HG03342 (cell line): ENCODE data around the gene SLC12A7.
"Not testable (repeated sequence)": the region's sequence is repeated elsewhere in the genome, so short reads cannot be mapped to it uniquely, and the experiment has no call there.

Experiments used
- ATAC-seq: cut with Tn5 transposase; IDR thresholded peaks from one replicate; pipeline ENCODE4 v1.9.1; 2021; ENCODE audit warnings: mild to moderate bottlenecking, moderate library complexity; ENCODE audit not compliant: unreplicated experiment

Gene SLC12A7

DNA sequence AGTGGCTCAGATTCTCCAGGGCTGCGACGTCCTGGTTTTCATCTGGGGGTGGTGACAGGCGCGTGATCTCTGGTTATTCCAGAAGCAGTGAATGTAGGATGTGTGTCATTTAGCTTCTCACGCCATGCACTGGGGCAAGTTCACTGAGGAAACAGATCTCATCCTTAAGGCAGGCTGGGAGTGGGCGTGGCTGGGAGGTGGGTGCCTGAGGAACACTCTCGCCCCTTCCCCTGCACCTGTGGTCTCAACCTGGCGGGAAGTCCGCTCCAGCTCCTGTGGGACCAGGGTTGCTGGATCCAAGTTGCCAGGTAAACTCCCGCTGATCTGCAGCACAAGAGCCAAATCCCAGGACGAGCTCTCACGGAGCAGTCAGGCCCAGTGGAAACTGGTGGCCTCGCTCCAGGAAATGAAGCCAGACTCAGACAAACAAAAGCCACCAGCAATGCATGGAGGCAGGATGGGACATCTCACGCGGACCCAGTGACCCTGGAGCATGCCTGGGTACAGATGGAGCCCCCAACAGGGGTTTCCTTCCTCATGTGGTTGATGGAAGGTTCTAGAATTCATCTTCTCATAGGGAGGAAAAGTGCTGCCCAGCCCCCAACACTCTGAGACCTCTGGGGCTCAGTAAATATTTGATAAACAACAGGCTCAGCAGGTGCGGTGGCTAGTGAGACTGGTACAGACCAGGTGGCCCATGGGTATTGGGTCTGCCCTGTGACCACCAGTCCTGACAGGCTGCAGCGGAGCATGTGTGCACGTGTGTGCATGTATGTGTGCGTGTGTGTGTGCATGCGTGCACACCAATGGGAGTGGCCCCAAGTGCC is 16.3 kb upstream of the SLC12A7 start:
- ATAC-seq, result no peak

DNA sequence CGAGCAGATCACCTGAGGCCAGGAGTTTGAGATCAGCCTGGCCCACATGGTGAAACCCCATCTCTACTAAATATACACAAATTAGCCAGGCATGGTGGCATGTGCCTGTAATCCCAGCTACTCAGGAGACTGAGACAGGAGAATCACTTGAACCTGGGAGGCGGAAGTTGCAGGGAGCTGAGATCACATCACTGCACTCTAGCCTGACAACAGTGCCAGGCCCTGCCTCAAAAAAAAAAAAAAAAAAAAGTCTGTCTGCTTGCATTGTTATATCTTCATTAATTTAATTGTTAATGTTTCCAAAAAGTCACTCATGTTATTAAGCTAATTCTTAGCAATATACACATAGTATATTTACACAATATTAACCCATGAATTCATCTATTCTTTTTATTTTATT is 13.8 kb upstream of the SLC12A7 start:
- ATAC-seq, result not testable (repeated sequence)

DNA sequence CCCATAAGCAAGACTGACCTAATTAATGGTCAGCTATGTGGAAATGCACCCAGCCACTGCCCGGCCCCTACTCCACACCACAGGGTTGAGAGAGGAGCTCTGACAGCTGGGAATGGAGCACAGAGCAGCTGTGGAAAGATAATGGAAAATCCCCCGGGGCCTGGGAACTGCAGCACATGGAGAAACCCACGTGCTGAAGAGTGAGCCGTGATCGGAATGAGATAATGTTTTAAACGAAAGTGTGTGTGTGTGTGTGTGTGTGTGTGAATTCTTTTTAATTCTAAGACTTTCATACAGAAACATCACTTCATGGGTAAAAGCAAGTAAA is 13.1 kb upstream of the SLC12A7 start:
- ATAC-seq, result no peak

DNA sequence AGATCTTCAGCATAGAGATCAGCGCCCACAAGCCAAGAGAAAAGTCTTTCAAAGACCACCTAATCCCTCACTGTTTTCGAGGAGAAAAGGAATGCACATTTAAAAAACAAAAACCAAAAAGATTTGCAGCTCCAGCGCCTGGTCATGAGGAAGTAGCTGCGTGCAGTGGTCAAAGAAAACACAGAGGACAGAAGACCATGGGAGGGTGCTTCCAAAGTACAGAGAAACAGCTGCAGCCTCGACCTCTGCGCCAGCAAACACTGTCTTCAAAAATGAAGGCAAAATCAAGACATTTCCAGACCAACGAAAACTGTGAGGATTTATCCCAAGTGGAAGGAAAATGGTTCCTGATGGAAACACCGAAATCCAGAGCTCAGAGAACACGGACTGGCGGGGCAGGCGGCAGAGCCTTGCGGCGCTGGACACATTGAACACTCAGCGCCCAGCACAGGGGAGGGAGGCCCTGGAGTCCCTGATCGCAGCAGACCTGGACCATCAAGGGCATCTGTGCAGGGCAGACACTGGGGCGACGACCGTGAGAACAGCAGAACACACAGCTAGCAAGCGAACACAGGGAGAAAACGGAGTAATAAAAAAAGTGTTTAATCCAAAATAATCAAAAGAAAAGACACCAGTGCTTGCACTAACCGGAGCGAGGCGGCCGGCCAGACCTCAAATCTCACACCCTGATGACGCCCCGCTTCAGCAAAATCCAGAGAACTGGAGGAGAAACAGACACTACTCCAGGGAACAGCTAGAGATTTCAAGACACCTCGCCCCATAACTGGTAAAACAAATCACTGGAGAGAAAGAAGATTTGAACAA is 12.6 kb upstream of the SLC12A7 start:
- no peak for ATAC-seq

GRCh38 chr5:1123418-1124147 is 11.7 kb upstream of the SLC12A7 start:
- ATAC-seq, result no peak

DNA sequence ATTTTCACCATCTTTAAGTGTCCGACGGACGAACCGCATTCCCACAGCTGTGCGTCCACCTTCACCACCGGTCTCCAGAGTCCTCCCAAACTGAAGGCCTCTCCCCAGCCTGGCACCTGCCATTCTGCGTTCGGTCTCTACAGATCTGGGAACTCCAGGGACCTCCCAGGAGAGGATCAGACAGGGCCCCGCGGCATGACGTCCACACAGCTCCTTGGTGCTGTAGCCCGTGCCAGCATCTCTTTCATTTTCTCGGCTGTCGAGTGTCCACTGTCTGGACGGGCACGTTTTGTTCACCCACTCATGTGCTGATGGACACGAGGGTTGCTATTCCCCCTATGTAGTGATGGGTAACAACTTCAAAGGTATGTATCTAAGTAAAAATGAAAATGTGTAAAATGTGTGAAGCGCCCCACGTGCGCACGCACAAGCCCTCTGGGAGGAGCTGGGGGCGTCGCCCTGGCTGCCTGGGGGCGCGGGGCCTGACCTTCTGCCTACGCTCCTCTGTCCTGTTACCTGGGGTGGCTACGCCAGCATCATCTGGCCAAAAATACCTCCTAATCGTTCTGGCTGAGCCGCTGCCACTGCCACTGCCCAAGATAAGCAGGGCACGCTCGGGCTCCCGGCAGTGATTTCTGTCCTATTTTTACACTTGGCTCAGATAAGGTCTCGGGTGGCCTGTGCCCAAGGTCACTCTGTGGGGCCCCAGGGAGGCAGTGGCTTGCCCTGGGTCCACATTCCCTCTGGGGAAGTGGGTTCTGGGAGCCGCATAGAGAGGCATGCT is 10.8 kb upstream of the SLC12A7 start:
- ATAC-seq, result no peak

GRCh38 chr5:1121891-1122290 is 10.0 kb upstream of the SLC12A7 start:
- ATAC-seq, result no peak

- no peak for ATAC-seq
These were observed 9.2 kb upstream of the SLC12A7 start for GRCh38 chr5:1121044-1121443.

DNA sequence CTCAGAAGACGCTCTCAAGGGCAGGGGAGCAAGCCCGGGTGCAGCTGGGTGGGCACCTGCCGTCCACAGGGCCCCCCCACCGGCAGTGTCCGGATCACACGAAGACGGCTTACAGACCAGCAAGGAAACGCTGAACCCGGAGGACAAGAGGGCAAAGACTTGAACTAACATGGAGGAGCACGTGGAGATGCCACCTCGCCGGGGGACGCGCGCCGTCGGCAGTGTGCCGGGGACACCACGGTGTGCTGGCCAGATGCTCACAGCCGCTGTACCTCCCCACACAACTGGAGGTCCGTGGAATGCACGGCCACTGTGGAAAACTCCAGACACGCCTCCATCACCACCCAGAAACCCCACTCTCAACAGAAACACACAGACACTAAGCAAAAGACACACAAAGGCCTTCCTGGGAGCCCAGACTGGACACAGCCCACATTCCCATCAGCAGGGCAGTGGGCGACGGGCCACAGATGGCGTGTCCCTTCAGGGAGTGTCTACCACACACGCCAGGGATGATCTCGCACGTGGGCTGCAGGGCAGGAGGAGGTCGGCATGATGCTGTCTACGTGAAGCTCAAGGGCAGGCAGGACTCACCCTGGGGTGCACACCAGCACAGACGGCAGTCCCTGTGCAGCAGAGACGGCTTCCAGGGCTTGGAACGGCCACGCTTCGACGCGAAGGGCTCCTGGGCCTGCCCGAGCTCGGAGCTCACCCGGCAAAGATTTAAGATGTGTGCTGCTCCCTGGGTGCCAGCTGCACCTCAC is 8.6 kb upstream of the SLC12A7 start:
- no peak for ATAC-seq

- ATAC-seq, result no peak
These were observed 7.5 kb upstream of the SLC12A7 start for GRCh38 chr5:1119312-1119831.

DNA sequence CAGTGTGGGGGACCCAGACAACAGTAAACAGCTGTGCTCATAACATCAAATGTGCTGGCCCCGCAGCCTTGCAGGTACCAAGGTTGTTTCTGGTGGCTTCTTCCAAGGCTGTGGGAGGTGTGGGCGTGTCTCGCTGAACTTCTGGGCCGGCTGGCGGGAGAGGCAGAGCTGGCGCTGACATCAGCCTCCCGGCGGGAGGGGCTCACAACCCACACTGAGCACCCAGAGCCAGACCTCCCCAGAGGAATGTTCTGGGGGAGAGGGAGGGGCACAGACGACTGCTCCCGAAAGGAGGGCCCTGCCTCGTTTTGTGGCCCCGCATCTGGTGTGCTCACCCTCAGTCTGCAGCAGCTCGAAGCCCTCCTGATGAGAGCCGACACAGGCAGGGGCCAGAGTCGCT is 6.9 kb upstream of the SLC12A7 start:
- no peak for ATAC-seq

DNA sequence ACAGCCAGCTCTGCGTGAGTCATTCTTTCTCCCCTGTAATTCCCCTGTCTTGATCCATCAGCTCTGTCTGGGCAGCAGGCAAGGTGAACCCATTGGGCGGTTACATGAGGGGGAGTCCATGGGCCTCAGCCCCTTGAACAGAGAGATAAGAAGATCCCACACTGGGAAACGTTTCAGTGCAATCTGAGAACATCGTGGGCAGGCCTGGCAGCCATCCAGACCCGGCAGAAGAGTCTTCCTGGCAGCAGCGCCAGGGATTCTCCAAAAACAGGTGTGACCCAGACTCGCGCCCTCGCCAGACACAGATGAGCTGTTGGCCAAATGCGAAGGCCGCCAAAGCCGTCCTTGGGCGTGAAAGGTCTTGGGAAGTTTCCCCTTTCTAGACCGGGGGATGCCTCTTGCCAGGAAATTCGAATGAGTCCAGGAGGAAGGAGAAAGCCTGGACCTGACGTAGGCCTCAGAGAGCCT is 6.4 kb upstream of the SLC12A7 start:
- no peak for ATAC-seq

DNA sequence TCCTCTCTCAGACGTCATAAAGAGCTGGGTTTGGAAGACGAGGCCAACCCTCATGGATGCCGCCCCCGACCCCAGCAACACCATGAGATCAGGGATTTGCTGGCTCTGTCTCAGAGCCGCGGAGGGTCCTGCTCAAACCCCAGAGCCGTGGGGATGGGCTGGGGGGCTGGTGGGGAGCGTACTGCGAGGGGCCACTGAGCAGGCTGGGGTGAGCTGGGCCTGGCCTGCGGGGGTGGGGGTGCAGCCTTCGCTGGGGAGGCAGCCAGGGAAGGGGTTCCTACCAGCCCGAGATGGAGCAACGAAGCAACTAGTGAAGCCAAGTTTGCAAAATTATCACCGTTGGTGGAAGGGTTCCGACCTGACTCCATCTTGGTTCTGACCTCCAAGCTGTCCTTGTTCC is 5.1 kb upstream of the SLC12A7 start:
- ATAC-seq, result no peak

DNA sequence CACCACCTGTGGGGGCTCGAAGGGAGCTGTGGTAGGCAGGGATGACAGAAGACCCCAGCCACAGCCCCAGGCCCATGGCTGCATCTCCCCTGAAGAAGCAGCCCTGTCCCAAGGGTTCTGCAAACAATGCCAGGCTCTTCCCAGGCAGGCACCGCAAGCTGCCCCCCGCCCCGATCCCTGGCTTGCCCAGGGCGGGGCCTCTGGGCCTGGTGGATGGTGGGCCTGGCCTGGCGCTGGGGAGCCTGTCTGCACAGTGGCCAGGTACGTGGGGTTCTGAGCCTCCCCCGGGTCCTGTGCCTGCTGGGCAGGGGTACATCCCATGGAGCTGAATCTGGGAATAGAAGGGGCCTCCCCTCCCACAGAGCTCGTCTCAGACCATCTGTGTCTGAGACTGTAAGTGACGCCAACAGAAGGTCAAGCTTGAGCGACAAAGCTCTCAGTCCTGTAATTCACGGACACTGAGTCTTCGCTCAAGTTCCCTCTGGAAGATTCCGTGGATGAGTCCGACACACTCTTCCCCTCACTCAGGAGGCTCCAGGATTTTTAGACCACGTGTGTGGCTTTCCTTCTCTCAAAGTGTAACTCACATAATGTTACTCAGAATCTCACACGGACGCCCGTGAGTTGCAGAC is 4.4 kb upstream of the SLC12A7 start:
- no peak for ATAC-seq

DNA sequence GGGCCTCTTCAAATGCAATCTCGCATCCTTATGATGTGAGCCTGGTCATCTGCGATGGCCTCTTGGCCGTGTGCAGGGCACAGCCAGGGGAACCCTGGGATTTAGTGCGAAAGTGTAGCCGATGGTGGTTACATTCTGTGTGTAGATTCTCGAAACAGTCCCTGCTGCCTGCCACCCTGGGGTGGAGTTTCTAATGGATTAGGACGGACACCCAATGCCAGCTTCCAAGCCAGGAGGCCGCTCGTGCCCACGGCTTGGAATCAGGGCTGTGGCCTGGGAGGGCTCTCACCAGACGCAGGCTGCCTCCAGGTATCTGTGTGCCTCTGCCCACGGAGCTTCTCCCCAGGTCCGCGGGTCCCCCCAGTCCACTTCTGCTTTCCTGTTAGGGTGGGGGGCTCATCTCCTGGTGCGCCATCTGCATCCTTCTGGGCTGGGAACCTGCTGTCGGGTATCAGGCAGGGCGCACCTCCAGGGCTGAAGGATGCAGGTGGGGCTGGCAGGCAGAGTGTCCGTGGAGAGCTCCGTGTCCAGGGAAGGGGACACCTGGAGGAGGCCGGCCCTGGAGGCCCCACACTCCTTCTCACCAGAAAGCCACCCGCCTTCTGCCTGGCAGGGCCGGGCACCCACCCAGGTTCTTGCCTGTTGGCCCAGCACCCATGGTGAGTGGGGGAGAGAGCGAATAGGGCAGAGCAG is 3.4 kb upstream of the SLC12A7 start:
- ATAC-seq, result no peak

GRCh38 chr5:1113805-1114586 is 2.1 kb upstream of the SLC12A7 start:
- ATAC-seq, result no peak

DNA sequence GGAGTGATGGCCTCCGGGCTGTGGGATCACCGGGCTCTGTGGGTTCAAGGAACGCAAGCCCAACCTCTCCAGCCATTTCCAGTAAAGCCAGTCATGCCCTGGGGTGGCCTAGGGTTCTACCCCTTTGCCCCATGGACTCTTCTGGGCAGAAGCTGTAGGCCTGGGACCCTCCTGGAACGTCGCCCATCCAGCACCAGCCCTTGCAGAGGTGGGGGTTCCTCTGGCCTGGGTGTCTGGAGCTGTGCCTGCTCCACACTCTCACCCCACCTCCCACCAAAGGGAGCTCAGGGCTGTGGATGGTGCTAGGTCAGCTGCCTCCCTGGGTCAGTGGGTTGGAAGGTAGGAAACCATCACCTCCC is 1.4 kb upstream of the SLC12A7 start:
- no peak for ATAC-seq
